ENCODE measurements around the gene ABTB2.

DNA sequence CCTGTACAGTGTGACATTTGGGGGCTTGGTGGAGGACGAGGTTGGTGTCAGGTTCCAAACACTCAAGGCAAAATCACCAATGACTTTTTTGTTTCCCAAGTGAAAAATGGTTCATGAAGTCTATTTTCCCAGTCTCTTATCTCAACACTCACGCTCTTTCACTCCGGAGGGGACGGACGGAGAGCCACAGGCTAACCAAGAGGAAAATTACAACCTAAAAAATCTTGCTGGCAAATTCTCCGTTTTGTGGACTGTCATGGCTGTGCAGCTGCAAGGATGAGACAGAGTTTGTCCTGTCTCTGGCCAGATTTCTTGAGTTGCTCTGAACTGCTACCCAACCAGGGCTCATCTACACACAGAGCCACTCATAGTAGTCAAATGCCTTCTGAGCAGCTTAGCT lies 101.2 kb downstream of the ABTB2 start:
- TF ChIP-seq, protein P1, sequence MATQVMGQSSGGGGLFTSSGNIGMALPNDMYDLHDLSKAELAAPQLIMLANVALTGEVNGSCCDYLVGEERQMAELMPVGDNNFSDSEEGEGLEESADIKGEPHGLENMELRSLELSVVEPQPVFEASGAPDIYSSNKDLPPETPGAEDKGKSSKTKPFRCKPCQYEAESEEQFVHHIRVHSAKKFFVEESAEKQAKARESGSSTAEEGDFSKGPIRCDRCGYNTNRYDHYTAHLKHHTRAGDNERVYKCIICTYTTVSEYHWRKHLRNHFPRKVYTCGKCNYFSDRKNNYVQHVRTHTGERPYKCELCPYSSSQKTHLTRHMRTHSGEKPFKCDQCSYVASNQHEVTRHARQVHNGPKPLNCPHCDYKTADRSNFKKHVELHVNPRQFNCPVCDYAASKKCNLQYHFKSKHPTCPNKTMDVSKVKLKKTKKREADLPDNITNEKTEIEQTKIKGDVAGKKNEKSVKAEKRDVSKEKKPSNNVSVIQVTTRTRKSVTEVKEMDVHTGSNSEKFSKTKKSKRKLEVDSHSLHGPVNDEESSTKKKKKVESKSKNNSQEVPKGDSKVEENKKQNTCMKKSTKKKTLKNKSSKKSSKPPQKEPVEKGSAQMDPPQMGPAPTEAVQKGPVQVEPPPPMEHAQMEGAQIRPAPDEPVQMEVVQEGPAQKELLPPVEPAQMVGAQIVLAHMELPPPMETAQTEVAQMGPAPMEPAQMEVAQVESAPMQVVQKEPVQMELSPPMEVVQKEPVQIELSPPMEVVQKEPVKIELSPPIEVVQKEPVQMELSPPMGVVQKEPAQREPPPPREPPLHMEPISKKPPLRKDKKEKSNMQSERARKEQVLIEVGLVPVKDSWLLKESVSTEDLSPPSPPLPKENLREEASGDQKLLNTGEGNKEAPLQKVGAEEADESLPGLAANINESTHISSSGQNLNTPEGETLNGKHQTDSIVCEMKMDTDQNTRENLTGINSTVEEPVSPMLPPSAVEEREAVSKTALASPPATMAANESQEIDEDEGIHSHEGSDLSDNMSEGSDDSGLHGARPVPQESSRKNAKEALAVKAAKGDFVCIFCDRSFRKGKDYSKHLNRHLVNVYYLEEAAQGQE (IDR thresholded peaks at IDR 0.05; ENCODE audit: insufficient replicate concordance, low read depth), result no peak
- TF ChIP-seq, protein P2, sequence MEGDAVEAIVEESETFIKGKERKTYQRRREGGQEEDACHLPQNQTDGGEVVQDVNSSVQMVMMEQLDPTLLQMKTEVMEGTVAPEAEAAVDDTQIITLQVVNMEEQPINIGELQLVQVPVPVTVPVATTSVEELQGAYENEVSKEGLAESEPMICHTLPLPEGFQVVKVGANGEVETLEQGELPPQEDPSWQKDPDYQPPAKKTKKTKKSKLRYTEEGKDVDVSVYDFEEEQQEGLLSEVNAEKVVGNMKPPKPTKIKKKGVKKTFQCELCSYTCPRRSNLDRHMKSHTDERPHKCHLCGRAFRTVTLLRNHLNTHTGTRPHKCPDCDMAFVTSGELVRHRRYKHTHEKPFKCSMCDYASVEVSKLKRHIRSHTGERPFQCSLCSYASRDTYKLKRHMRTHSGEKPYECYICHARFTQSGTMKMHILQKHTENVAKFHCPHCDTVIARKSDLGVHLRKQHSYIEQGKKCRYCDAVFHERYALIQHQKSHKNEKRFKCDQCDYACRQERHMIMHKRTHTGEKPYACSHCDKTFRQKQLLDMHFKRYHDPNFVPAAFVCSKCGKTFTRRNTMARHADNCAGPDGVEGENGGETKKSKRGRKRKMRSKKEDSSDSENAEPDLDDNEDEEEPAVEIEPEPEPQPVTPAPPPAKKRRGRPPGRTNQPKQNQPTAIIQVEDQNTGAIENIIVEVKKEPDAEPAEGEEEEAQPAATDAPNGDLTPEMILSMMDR (IDR thresholded peaks at IDR 0.05; ENCODE audit: insufficient read depth, low read length), result no peak
